Panc1 (cell line): Measurements from ENCODE around the gene FDCSP.

Experiments used
- CTCF ChIP-seq: fragments of 450-650 bp; IDR thresholded peaks from 2 replicates; pipeline ENCODE4 v1.5.1; 2017; ENCODE audit warnings: mild to moderate bottlenecking
- POLR2AphosphoS5 ChIP-seq: IDR thresholded peaks from 2 replicates; pipeline ENCODE4 v1.6.1; 2012; ENCODE audit warnings: mild to moderate bottlenecking, low read depth, low read length, moderate library complexity
- REST ChIP-seq, 2 experiments: IDR thresholded peaks; 2 replicates each; pipeline ENCODE4 v1.6.1; 2011 to 2012; ENCODE audit warnings: low read depth in 2 of 2, control low read depth in 1 of 2, low read length in 1 of 2, mild to moderate bottlenecking in 1 of 2, moderate library complexity in 1 of 2; ENCODE audit not compliant: insufficient read depth in 1 of 2
- SIN3A ChIP-seq: IDR thresholded peaks from 2 replicates; pipeline ENCODE4 v1.6.1; 2012; ENCODE audit warnings: low read depth, mild to moderate bottlenecking, low read length, moderate library complexity, borderline replicate concordance; ENCODE audit not compliant: insufficient read depth
- TCF7L2 ChIP-seq: IDR thresholded peaks from 2 replicates; pipeline ENCODE4 v1.6.1; 2011; ENCODE audit warnings: mild to moderate bottlenecking, low read depth, low read length, inconsistent platforms

GRCh38 chr4:70196857-70197256, 29.1 kb upstream of the FDCSP start:
- TF ChIP-seq CTCF (no peak), POLR2AphosphoS5 (no peak), TCF7L2 (no peak), REST (IDR thresholded peaks at IDR 0.05; ENCODE audit: insufficient read depth in 1 of 2, low read depth in 2 of 2, low read length in 1 of 2) (no peak), SIN3A (no peak)
